HepG2 (cell line): ENCODE measurements around the gene SEC24D. TPM values are rescaled to one million over a fixed set of nuclear protein-coding genes. Genes with fewer than 3 reads are reported as not detected.

Source experiments
- ATAC-seq: fragments of 200-7000 bp; cut with Tn5 transposase; 3 replicates; pipeline ENCODE4 v1.9.1; 2020; ENCODE audit warnings: mild to moderate bottlenecking, moderate library complexity
- BruUV-seq: library from RNA; stranded (reverse); fragments of 400-500 nt; replicated peaks from 2 replicates; lab custom pipeline; 2021; lab: Mats Ljungman, UMichigan
- CTCF ChIA-PET: fragments of 300-600 bp; formaldehyde crosslinking; extraction: SDS; loops from one replicate; lab custom pipeline; 2021; ENCODE audit warnings: low total read pairs, inconsistent platforms, low intra/inter-chr PET ratio; lab: Yijun Ruan, JAX
- POLR2A ChIA-PET: fragments of 350-600 bp; sonication (Branson Sonifier 250); formaldehyde crosslinking; loops from one replicate; lab custom pipeline; 2020; ENCODE audit warnings: antibody characterized with exemption, inconsistent platforms; lab: Yijun Ruan, JAX
- DNase-seq: peaks from one replicate; pipeline ENCODE4 v3.0.0-alpha.2; 2015; ENCODE audit warnings: low spot score
- FAIRE-seq: peaks from 3 replicates; lab custom pipeline; 2011; peaks lifted over from hg19 to GRCh38; lab: Jason Lieb, UNC
- H2AFZ ChIP-seq: one replicate; pipeline ENCODE4 v1.6.1; 2011; ENCODE audit warnings: low read length, inconsistent platforms
- H3K27ac ChIP-seq: fragments of 300-600 bp; 3 replicates; pipeline ENCODE4 v1.8.0; 2011; ENCODE audit warnings: mixed run types, mild to moderate bottlenecking, mixed read lengths, low read length, inconsistent platforms; ENCODE audit not compliant: insufficient read depth; ENCODE audit errors: extremely low read length
- H3K27me3 ChIP-seq, 2 experiments: fragments of 200-600 bp in 1 of 2; 2 replicates in 1 of 2; 3 replicates in 1 of 2; pipeline versions ENCODE4 v1.6.0 to v1.8.0; 2011; ENCODE audit warnings: low read length in 2 of 2, mild to moderate bottlenecking in 2 of 2, moderate library complexity in 2 of 2, inconsistent platforms in 1 of 2; ENCODE audit not compliant: insufficient read depth in 2 of 2, control insufficient read depth in 1 of 2
- H3K36me3 ChIP-seq, 2 experiments: fragments of 200-600 bp in 1 of 2; replicated peaks in 1 of 2; 2 replicates in 1 of 2; 3 replicates in 1 of 2; pipeline versions ENCODE4 v1.5.1 to v1.8.0; 2011; ENCODE audit warnings: low read length in 2 of 2, inconsistent platforms in 1 of 2; ENCODE audit not compliant: insufficient read depth in 2 of 2, control insufficient read depth in 1 of 2
- H3K4me1 ChIP-seq: 2 replicates; pipeline ENCODE4 v1.5.1; 2012; ENCODE audit warnings: low read length, inconsistent platforms; ENCODE audit not compliant: insufficient read depth
- H3K4me2 ChIP-seq: 2 replicates; pipeline ENCODE4 v1.6.0; 2011; ENCODE audit warnings: low read depth, low read length, inconsistent platforms
- H3K4me3 ChIP-seq, 3 experiments: fragments of 200-600 bp in 1 of 3; sonication (generic), shearing (Covaris generic) in 1 of 3; replicated peaks in 1 of 3; 2 replicates each; pipeline ENCODE4 v1.5.1; 2011 to 2016; ENCODE audit warnings: low read length in 3 of 3, inconsistent platforms in 2 of 3, low read depth in 2 of 3, mild to moderate bottlenecking in 2 of 3, control low read depth in 1 of 3, mixed read lengths in 1 of 3; ENCODE audit not compliant: insufficient read depth in 1 of 3
- H3K79me2 ChIP-seq: one replicate; pipeline ENCODE4 v1.6.1; 2011; ENCODE audit warnings: low read length, inconsistent platforms; ENCODE audit not compliant: insufficient read depth
- H3K9ac ChIP-seq: 2 replicates; pipeline ENCODE4 v1.6.0; 2011; ENCODE audit warnings: mild to moderate bottlenecking, low read depth, low read length, inconsistent platforms; ENCODE audit not compliant: insufficient read depth
- H3K9me3 ChIP-seq: 2 replicates; pipeline ENCODE4 v1.5.1; 2012; ENCODE audit warnings: mild to moderate bottlenecking, low read length
- H4K20me1 ChIP-seq: 2 replicates; pipeline ENCODE4 v1.6.0; 2011; ENCODE audit warnings: inconsistent platforms, mild to moderate bottlenecking, low read length, moderate library complexity; ENCODE audit not compliant: insufficient read depth
- BORCS8-MEF2B ChIP-seq: sonication (generic); formaldehyde crosslinking; IDR thresholded peaks from 2 replicates; pipeline ENCODE4 v1.8.0; 2022; ENCODE audit warnings: mild to moderate bottlenecking, missing genetic modification reagents
- EHMT2 ChIP-seq: fragments of 200-600 bp; sonication (generic); IDR thresholded peaks from 2 replicates; pipeline ENCODE4 v1.7.0; 2017; ENCODE audit warnings: antibody characterized with exemption, low read depth, low read length, borderline replicate concordance
- HIC2 ChIP-seq: sonication (generic); formaldehyde crosslinking; IDR thresholded peaks from 2 replicates; pipeline ENCODE4 v1.9.0; 2022; ENCODE audit warnings: low read depth, missing genetic modification reagents
- HINFP ChIP-seq: sonication (generic); formaldehyde crosslinking; IDR thresholded peaks from 2 replicates; pipeline ENCODE4 v1.4.0; 2020; ENCODE audit warnings: low read depth, mild to moderate bottlenecking, missing genetic modification reagents
- HOXA5 ChIP-seq: sonication (generic); formaldehyde crosslinking; IDR thresholded peaks from 2 replicates; pipeline ENCODE4 v1.4.0; 2020; ENCODE audit warnings: missing genetic modification reagents
- MBD4 ChIP-seq: IDR thresholded peaks from 2 replicates; pipeline ENCODE4 v1.6.1; 2012; ENCODE audit warnings: low read length, inconsistent platforms, borderline replicate concordance
- NFE2L2 ChIP-seq: fragments of 150-350 bp; IDR thresholded peaks from 2 replicates; pipeline ENCODE4 v1.6.1; 2014; ENCODE audit warnings: low read length
- SRF ChIP-seq: IDR thresholded peaks from 2 replicates; pipeline ENCODE4 v1.6.1; 2011; ENCODE audit warnings: mild to moderate bottlenecking, low read depth, low read length, moderate library complexity
- SYNCRIP ChIP-seq: fragments of 200-400 bp; formaldehyde crosslinking; IDR thresholded peaks from 2 replicates; pipeline ENCODE4 v1.6.1; 2018; ENCODE audit warnings: mild to moderate bottlenecking, low read depth, low read length; ENCODE audit not compliant: insufficient read depth
- ZSCAN5A ChIP-seq: sonication (generic); formaldehyde crosslinking; IDR thresholded peaks from 2 replicates; pipeline ENCODE4 v1.8.0; 2022; ENCODE audit warnings: mild to moderate bottlenecking, missing genetic modification reagents, borderline replicate concordance
- in situ Hi-C: cut with HindIII; loops from 2 replicates; pipeline ENCODE4 v1.10.0; 2017; ENCODE audit warnings: low pct_unique_long_range_greater_than_20kb; ENCODE audit not compliant: extremely low pct_ligation_motif_present
- intact Hi-C: fragments of 100-400 bp; cut with micrococcal nuclease; formaldehyde crosslinking; loops from one replicate; pipeline ENCODE4 v1.10.0; 2022; ENCODE audit not compliant: unreplicated experiment
- polyA plus RNA-seq, 8 experiments: library from polyadenylated mRNA; depleted of rRNA in 3 of 8; stranded (reverse) in 7 of 8; unstranded in 1 of 8; fragments of >200 nt; fragmentation: Illumina TruSeq in 4 of 8; extraction: Trizol in 4 of 8; gene quantifications; 2 replicates each; pipeline versions ENCODE4 v1.2.1 to v1.2.3, GENCODE V29; 2011 to 2016; ENCODE audit warnings: low read depth in 4 of 8, missing spikeins in 1 of 8, mixed read lengths in 1 of 8; ENCODE audit not compliant: insufficient read depth in 1 of 8
- total RNA-seq, 5 experiments: library from RNA; depleted of rRNA; stranded (reverse); fragments of >200 nt; fragmentation: Illumina TruSeq; extraction: Trizol; gene quantifications; 2 replicates each; pipeline ENCODE4 v1.2.3, GENCODE V29; 2016; ENCODE audit warnings: low read depth in 1 of 5

The SEC24D gene
- total and polyA plus RNA-seq, 2 of the 13 experiments (the other 11 are each of a cell fraction or from before 2014, with no cell fraction given), result 30.0 to 51.1 TPM

- no peak overlapping the region for H3K9ac ChIP-seq
- FAIRE-seq (no peak), DNase-seq (no peak), ATAC-seq (no peak)
- no peaks in the 10 kb centered on the region for H4K20me1 ChIP-seq
- ChIA-PET CTCF (no interaction called here), POLR2A (no interaction called here)
- H2AFZ ChIP-seq, result no peak overlapping the region
- no TSS peak for BruUV-seq
- no peak overlapping the region for H3K27ac ChIP-seq
- no peaks in the 10 kb centered on the region for H3K27me3 ChIP-seq
- H3K9me3 ChIP-seq, result no peaks in the 10 kb centered on the region
- in situ Hi-C loops (no loop called here), intact Hi-C loops (no loop called here)
- no peaks in the 10 kb centered on the region for H3K36me3 ChIP-seq
- no peaks in the 10 kb centered on the region for H3K79me2 ChIP-seq
- 0 out of 2 replicates have a peak, but pooled peaks cover 7% of the 10 kb centered on the region for H3K4me1 ChIP-seq
- TF ChIP-seq NFE2L2 (no peak), EHMT2 (no peak), MBD4 (no peak), HIC2 (no peak), HOXA5 (CRISPR knock-in tag) (no peak), ZSCAN5A (CRISPR knock-in tag) (no peak), SRF (no peak), SYNCRIP (no peak), BORCS8-MEF2B (CRISPR knock-in tag) (no peak), HINFP (no peak)
- H3K4me2 ChIP-seq, result no peak overlapping the region
- H3K4me3 ChIP-seq, result no peak overlapping the region
These were observed 9.7 kb upstream of the SEC24D start for GRCh38 chr4:118845552-118846050.
